ENCODE results near the gene RASL12. TPM values are rescaled to one million over a fixed set of nuclear protein-coding genes. Genes with fewer than 3 reads are reported as not detected.

RASL12 gene
- total and polyA plus RNA-seq, 2 of the 8 experiments (the other 6 are each of a cell fraction or from before 2014, with no cell fraction given), result 9.5 to 10.3 TPM

DNA sequence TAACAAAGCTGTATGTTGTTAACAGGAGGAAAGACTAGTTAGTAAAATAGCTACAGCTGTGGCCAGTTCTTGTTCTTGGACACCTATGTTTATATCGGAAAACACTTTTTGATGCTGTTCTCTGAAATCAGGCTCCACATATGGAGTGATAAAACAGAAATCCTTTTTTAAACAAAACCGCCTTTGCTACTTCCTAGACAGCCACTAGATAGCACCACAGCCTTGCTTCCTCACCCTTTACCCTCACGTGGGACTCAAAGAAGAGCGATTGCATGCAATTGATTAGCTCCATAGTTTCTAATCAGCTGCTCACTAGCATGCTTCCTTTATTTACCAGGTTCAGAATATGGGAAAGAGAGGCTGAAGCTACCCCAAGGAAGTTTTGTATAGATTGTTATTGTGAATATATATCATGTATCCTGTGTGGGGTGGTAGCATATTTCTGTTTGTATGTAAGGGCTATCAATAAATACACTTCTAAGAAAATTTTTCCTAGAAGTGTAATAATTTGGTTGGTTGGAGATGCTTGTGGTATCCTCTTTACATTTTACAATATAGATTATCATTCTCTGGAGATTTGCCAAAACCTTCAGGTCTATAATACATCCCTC, 34.0 kb downstream of the RASL12 start (continued):
- TF ChIP-seq, protein P1, sequence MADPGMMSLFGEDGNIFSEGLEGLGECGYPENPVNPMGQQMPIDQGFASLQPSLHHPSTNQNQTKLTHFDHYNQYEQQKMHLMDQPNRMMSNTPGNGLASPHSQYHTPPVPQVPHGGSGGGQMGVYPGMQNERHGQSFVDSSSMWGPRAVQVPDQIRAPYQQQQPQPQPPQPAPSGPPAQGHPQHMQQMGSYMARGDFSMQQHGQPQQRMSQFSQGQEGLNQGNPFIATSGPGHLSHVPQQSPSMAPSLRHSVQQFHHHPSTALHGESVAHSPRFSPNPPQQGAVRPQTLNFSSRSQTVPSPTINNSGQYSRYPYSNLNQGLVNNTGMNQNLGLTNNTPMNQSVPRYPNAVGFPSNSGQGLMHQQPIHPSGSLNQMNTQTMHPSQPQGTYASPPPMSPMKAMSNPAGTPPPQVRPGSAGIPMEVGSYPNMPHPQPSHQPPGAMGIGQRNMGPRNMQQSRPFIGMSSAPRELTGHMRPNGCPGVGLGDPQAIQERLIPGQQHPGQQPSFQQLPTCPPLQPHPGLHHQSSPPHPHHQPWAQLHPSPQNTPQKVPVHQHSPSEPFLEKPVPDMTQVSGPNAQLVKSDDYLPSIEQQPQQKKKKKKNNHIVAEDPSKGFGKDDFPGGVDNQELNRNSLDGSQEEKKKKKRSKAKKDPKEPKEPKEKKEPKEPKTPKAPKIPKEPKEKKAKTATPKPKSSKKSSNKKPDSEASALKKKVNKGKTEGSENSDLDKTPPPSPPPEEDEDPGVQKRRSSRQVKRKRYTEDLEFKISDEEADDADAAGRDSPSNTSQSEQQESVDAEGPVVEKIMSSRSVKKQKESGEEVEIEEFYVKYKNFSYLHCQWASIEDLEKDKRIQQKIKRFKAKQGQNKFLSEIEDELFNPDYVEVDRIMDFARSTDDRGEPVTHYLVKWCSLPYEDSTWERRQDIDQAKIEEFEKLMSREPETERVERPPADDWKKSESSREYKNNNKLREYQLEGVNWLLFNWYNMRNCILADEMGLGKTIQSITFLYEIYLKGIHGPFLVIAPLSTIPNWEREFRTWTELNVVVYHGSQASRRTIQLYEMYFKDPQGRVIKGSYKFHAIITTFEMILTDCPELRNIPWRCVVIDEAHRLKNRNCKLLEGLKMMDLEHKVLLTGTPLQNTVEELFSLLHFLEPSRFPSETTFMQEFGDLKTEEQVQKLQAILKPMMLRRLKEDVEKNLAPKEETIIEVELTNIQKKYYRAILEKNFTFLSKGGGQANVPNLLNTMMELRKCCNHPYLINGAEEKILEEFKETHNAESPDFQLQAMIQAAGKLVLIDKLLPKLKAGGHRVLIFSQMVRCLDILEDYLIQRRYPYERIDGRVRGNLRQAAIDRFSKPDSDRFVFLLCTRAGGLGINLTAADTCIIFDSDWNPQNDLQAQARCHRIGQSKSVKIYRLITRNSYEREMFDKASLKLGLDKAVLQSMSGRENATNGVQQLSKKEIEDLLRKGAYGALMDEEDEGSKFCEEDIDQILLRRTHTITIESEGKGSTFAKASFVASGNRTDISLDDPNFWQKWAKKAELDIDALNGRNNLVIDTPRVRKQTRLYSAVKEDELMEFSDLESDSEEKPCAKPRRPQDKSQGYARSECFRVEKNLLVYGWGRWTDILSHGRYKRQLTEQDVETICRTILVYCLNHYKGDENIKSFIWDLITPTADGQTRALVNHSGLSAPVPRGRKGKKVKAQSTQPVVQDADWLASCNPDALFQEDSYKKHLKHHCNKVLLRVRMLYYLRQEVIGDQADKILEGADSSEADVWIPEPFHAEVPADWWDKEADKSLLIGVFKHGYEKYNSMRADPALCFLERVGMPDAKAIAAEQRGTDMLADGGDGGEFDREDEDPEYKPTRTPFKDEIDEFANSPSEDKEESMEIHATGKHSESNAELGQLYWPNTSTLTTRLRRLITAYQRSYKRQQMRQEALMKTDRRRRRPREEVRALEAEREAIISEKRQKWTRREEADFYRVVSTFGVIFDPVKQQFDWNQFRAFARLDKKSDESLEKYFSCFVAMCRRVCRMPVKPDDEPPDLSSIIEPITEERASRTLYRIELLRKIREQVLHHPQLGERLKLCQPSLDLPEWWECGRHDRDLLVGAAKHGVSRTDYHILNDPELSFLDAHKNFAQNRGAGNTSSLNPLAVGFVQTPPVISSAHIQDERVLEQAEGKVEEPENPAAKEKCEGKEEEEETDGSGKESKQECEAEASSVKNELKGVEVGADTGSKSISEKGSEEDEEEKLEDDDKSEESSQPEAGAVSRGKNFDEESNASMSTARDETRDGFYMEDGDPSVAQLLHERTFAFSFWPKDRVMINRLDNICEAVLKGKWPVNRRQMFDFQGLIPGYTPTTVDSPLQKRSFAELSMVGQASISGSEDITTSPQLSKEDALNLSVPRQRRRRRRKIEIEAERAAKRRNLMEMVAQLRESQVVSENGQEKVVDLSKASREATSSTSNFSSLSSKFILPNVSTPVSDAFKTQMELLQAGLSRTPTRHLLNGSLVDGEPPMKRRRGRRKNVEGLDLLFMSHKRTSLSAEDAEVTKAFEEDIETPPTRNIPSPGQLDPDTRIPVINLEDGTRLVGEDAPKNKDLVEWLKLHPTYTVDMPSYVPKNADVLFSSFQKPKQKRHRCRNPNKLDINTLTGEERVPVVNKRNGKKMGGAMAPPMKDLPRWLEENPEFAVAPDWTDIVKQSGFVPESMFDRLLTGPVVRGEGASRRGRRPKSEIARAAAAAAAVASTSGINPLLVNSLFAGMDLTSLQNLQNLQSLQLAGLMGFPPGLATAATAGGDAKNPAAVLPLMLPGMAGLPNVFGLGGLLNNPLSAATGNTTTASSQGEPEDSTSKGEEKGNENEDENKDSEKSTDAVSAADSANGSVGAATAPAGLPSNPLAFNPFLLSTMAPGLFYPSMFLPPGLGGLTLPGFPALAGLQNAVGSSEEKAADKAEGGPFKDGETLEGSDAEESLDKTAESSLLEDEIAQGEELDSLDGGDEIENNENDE (IDR thresholded peaks at IDR 0.05; ENCODE audit: insufficient replicate concordance, low read length), result no peak
- TF ChIP-seq NRF1 (IDR thresholded peaks at IDR 0.05; ENCODE audit: low read depth, low read length) (no peak), RFX5 (IDR thresholded peaks at IDR 0.05; ENCODE audit: borderline replicate concordance, low read depth, low read length) (no peak), CTBP2 (IDR thresholded peaks at IDR 0.05; ENCODE audit: borderline replicate concordance, insufficient read depth, insufficient read length, low read length) (no peak), CBX5 (IDR thresholded peaks at IDR 0.05; ENCODE audit: low read depth, low read length) (no peak), YY1 (IDR thresholded peaks at IDR 0.05; ENCODE audit: low read depth, low read length) (no peak), CHD2 (IDR thresholded peaks at IDR 0.05; ENCODE audit: low read length) (no peak), TAF1 (IDR thresholded peaks at IDR 0.05; ENCODE audit: low read depth, low read length) (no peak), BACH1 (IDR thresholded peaks at IDR 0.05; ENCODE audit: low read length) (no peak), GTF2F1 (IDR thresholded peaks at IDR 0.05; ENCODE audit: borderline replicate concordance, low read depth, low read length) (no peak)
